Activated T-helper 17 cell treated with anti-CD3 and anti-CD28 coated beads, Interleukin-2, amount 50 U/mL, for 72 hours (primary cell): Measurements from ENCODE around the gene SYK. TPM values are rescaled to one million over a fixed set of nuclear protein-coding genes. Genes with fewer than 3 reads are reported as not detected.

Experiments
- total RNA-seq, 2 donors: library from RNA; stranded (reverse); gene quantifications; one replicate each; pipeline ENCODE4 v1.2.3, GENCODE V29; 2022

Gene SYK
- total RNA-seq, 2 donors from 2014 or later = 0.16 to 0.37 TPM

Other genes starting within 250 kb of the SYK start
- not detected for gene DIRAS2, start 159.0 kb upstream of the SYK start, total RNA-seq